Stimulated activated memory B cell treated with anti-CD40 and anti-IgM and Interleukin-4, amounts not matched to agents 10 μg/mL and 1 μg/mL and 100 μg/mL, for 72 hours (primary cell): ENCODE measurements around the gene PTF1A.
A peak's percentile ranks its signal among the peaks of the same experiment; 100 is the strongest.

ENCODE experiments used
- ATAC-seq: fragments of 150-1000 bp; cut with Tn5 transposase; 2 replicates; pipeline ENCODE4 v1.10.0; 2021
- H3K27ac Mint-ChIP-seq: one replicate; pipeline ENCODE4 v1.8.0; 2022; ENCODE audit warnings: mild to moderate bottlenecking, mixed read lengths
- H3K27me3 Mint-ChIP-seq: one replicate; pipeline ENCODE4 v1.8.0; 2022; ENCODE audit warnings: mixed read lengths
- H3K36me3 Mint-ChIP-seq: one replicate; pipeline ENCODE4 v1.8.0; 2022; ENCODE audit warnings: mixed read lengths
- H3K4me1 Mint-ChIP-seq: one replicate; pipeline ENCODE4 v1.8.0; 2022; ENCODE audit warnings: mixed read lengths
- H3K4me3 Mint-ChIP-seq: one replicate; pipeline ENCODE4 v1.8.0; 2022; ENCODE audit warnings: mild to moderate bottlenecking, moderate library complexity, mixed read lengths
- H3K9me3 Mint-ChIP-seq: one replicate; pipeline ENCODE4 v1.8.0; 2022; ENCODE audit warnings: mixed read lengths

The PTF1A gene

GRCh38 chr10:23191764-23192711 is at the start of gene PTF1A:
Gene PTF1A (plus strand): TSS chr10:23192312. CDS start chr10:23192531, 219 bp downstream.
- ATAC-seq, result no peak
- H3K9me3 Mint-ChIP-seq, result no peaks in the 10 kb centered on the region
- no peak within 1 kb of the TSS for H3K27ac Mint-ChIP-seq
- H3K4me1 Mint-ChIP-seq, result no peaks in the 10 kb centered on the region
- peaks cover 84% of the 10 kb centered on the region for H3K27me3 Mint-ChIP-seq
- no peak within 1 kb of the TSS for H3K4me3 Mint-ChIP-seq
- no peaks in the 10 kb centered on the region for H3K36me3 Mint-ChIP-seq

GRCh38 chr10:23146258-23146657 is 45.9 kb upstream of the PTF1A start:
- H3K27me3 Mint-ChIP-seq, result no peaks in the 10 kb centered on the region
- H3K9me3 Mint-ChIP-seq, result no peaks in the 10 kb centered on the region
- H3K27ac Mint-ChIP-seq, result no peak overlapping the region
- H3K4me3 Mint-ChIP-seq, result no peak overlapping the region
- no peaks in the 10 kb centered on the region for H3K4me1 Mint-ChIP-seq
- H3K36me3 Mint-ChIP-seq, result no peaks in the 10 kb centered on the region
- no peak for ATAC-seq

GRCh38 chr10:23147035-23147434 is 45.1 kb upstream of the PTF1A start:
- Mint-ChIP-seq H3K4me1 (no peaks in the 10 kb centered on the region), H3K27ac (no peak overlapping the region), H3K4me3 (no peak overlapping the region), H3K27me3 (no peaks in the 10 kb centered on the region), H3K36me3 (no peaks in the 10 kb centered on the region), H3K9me3 (no peaks in the 10 kb centered on the region)
- no peak for ATAC-seq

- Mint-ChIP-seq H3K9me3 (no peaks in the 10 kb centered on the region), H3K4me3 (no peak overlapping the region), H3K4me1 (no peaks in the 10 kb centered on the region), H3K27me3 (no peaks in the 10 kb centered on the region), H3K36me3 (no peaks in the 10 kb centered on the region), H3K27ac (no peak overlapping the region)
- ATAC-seq, result no peak
Observed at GRCh38 chr10:23148214-23148613, 43.9 kb upstream of the PTF1A start.

GRCh38 chr10:23150091-23150490 is 42.0 kb upstream of the PTF1A start:
- peaks cover 6% of the 10 kb centered on the region for H3K27me3 Mint-ChIP-seq
- H3K9me3 Mint-ChIP-seq, result no peaks in the 10 kb centered on the region
- H3K4me3 Mint-ChIP-seq, result no peak overlapping the region
- no peaks in the 10 kb centered on the region for H3K4me1 Mint-ChIP-seq
- H3K36me3 Mint-ChIP-seq, result no peaks in the 10 kb centered on the region
- no peak for ATAC-seq
- no peak overlapping the region for H3K27ac Mint-ChIP-seq

GRCh38 chr10:23150610-23151009 is 41.5 kb upstream of the PTF1A start:
- Mint-ChIP-seq H3K27me3 (peaks cover 11% of the 10 kb centered on the region), H3K27ac (no peak overlapping the region), H3K4me1 (no peaks in the 10 kb centered on the region), H3K9me3 (no peaks in the 10 kb centered on the region), H3K36me3 (no peaks in the 10 kb centered on the region), H3K4me3 (no peak overlapping the region)
- no peak for ATAC-seq

GRCh38 chr10:23151071-23151470 is 41.0 kb upstream of the PTF1A start:
- Mint-ChIP-seq H3K4me3 (no peak overlapping the region), H3K27ac (no peak overlapping the region), H3K4me1 (no peaks in the 10 kb centered on the region), H3K9me3 (no peaks in the 10 kb centered on the region), H3K36me3 (no peaks in the 10 kb centered on the region), H3K27me3 (peaks cover 16% of the 10 kb centered on the region)
- ATAC-seq, result no peak

GRCh38 chr10:23155169-23155568 is 36.9 kb upstream of the PTF1A start:
- Mint-ChIP-seq H3K36me3 (no peaks in the 10 kb centered on the region), H3K4me1 (peaks cover 15% of the 10 kb centered on the region), H3K27ac (no peak overlapping the region), H3K27me3 (peaks cover 42% of the 10 kb centered on the region), H3K9me3 (no peaks in the 10 kb centered on the region), H3K4me3 (no peak overlapping the region)
- ATAC-seq, result no peak

- Mint-ChIP-seq H3K27me3 (peaks cover 54% of the 10 kb centered on the region), H3K4me3 (no peak overlapping the region), H3K9me3 (no peaks in the 10 kb centered on the region), H3K36me3 (no peaks in the 10 kb centered on the region), H3K27ac (no peak overlapping the region), H3K4me1 (peaks cover 15% of the 10 kb centered on the region)
- ATAC-seq, result no peak
Observed at GRCh38 chr10:23156447-23157150, 35.5 kb upstream of the PTF1A start.

GRCh38 chr10:23157239-23157681 is 34.9 kb upstream of the PTF1A start:
- H3K36me3 Mint-ChIP-seq, result no peaks in the 10 kb centered on the region
- peak; percentile 72 for ATAC-seq

GRCh38 chr10:23157691-23158369 is 34.3 kb upstream of the PTF1A start:
- no peak for ATAC-seq
- H3K36me3 Mint-ChIP-seq, result no peaks in the 10 kb centered on the region
- no peak overlapping the region for H3K27ac Mint-ChIP-seq
- peaks cover 15% of the 10 kb centered on the region for H3K4me1 Mint-ChIP-seq
- H3K27me3 Mint-ChIP-seq, result peaks cover 54% of the 10 kb centered on the region
- no peaks in the 10 kb centered on the region for H3K9me3 Mint-ChIP-seq
- peak overlapping the region; percentile 11 for H3K4me3 Mint-ChIP-seq

More at GRCh38 chr10:23157239-23157681, 34.9 kb upstream of the PTF1A start:
- Mint-ChIP-seq H3K4me3 (peak overlapping the region; percentile 11), H3K27me3 (peaks cover 54% of the 10 kb centered on the region), H3K9me3 (no peaks in the 10 kb centered on the region), H3K27ac (no peak overlapping the region), H3K4me1 (peaks cover 15% of the 10 kb centered on the region)

- no peak overlapping the region for H3K4me3 Mint-ChIP-seq
- H3K27ac Mint-ChIP-seq, result no peak overlapping the region
- H3K36me3 Mint-ChIP-seq, result no peaks in the 10 kb centered on the region
- no peak for ATAC-seq
- no peaks in the 10 kb centered on the region for H3K9me3 Mint-ChIP-seq
- H3K27me3 Mint-ChIP-seq, result peaks cover 54% of the 10 kb centered on the region
- H3K4me1 Mint-ChIP-seq, result peaks cover 15% of the 10 kb centered on the region
Observed at GRCh38 chr10:23158370-23158769, 33.7 kb upstream of the PTF1A start.

- H3K4me1 Mint-ChIP-seq, result peaks cover 10% of the 10 kb centered on the region
- no peaks in the 10 kb centered on the region for H3K9me3 Mint-ChIP-seq
- H3K36me3 Mint-ChIP-seq, result no peaks in the 10 kb centered on the region
- peaks cover 71% of the 10 kb centered on the region for H3K27me3 Mint-ChIP-seq
- ATAC-seq, result no peak
- no peak overlapping the region for H3K27ac Mint-ChIP-seq
- H3K4me3 Mint-ChIP-seq, result no peak overlapping the region
Observed at GRCh38 chr10:23171232-23171876, 20.8 kb upstream of the PTF1A start.

- no peaks in the 10 kb centered on the region for H3K36me3 Mint-ChIP-seq
- H3K9me3 Mint-ChIP-seq, result no peaks in the 10 kb centered on the region
- H3K27ac Mint-ChIP-seq, result no peak overlapping the region
- H3K27me3 Mint-ChIP-seq, result peaks cover 84% of the 10 kb centered on the region
- no peak overlapping the region for H3K4me3 Mint-ChIP-seq
- H3K4me1 Mint-ChIP-seq, result peaks cover 10% of the 10 kb centered on the region
- ATAC-seq, result no peak
Observed at GRCh38 chr10:23172429-23173213, 19.5 kb upstream of the PTF1A start.
